Superior temporal gyrus (tissue), 1 donor: ENCODE data around the gene ZNF155.
"Not testable (repeated sequence)": the region's sequence is repeated elsewhere in the genome, so short reads cannot be mapped to it uniquely, and the experiment has no call there.

ENCODE experiments used
- DNase-seq: peaks from one replicate; pipeline ENCODE4 v3.0.0-alpha.2; 2016; ENCODE audit errors: extremely low spot score

ZNF155 gene

GRCh38 chr19:43983912-43984686 lies at the start of gene ZNF155:
TSS of gene ZNF155 (plus strand) at chr19:43984188. CDS start at chr19:43988544, 4,356 bp downstream.
- peak; percentile 99 for DNase-seq

DNA sequence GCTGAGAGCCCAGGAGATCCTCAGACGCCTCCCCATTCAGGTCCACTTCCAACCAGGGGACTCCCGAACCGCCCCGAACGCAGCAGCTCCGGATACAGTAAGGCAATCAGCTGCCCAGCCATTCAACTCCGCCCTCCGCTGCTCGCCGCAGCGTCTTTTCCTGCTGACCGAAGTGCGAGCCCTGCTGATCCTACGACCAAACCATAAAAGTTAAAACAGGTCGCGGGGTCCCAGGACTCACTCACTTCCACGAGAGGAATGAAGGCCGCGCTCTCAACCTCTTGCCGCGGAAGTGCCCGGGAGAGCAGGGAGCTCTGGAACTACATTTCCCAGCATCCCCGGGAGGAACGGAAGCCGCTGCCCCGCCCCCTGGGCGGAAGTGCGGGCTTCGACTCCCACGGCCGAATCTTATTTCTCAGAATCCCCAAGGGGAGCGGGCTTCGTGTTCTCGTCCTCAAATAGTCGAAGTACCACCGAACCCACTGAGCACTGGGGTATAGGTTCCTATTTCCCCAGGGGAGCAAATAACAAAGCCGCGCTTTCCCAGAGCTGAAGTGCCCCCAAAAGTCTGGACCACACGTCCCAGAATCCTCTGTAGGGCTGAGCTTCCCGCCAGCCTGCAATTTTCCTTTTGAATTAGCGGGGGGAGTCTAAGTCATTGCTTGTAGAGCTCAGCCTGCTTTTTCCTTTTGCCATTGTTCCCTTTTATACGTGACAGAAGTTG lies 48.8 kb upstream of the ZNF155 start, which contains the start of gene ZNF45:
ZNF45 (minus strand) TSS at position 298 of the 724 bp plus-strand sequence. CDS start 13,097 bp downstream, outside the sequence.
- peak; percentile 98 for DNase-seq

DNA sequence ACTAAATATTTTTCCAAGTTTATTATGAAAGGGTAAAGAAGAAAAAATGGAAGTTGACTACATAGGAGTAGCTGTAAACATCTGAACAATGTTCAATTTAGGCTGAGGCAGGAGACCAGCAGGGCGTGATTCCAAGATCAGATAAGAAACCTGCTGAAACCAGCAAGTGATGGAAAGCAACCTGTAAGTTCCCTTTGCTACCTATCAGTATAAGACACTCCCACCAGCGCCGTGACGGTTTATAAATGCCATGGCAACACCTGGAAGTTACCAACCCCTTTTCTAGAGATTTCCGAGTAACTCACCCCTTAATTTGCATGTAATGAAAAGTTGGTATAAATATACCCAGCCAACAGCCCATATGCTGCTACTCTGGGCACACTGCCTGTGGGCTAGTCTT lies 47.8 kb upstream of the ZNF155 start:
- no peak for DNase-seq

GRCh38 chr19:43939557-43940260 lies 44.3 kb upstream of the ZNF155 start:
- no peak for DNase-seq

GRCh38 chr19:43940719-43941118 lies 43.3 kb upstream of the ZNF155 start:
- no peak for DNase-seq

DNA sequence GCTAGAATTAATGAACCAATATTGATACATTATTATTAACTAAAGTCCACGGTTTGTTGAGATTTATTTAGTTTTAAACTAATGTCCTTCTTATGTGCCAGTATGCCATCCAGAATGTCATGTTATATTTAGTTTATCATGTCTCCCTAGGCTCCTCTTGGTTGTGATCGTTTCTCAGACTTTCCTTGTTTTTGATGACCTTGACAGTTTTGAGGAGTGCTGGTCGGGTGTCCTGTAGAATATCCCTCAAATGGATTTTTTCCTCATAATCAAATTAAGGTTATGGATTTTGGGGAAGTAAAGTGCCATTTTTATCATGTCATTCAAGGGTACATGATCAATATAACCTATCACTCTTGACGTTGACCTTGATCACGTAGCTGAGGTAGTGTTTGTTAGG lies 42.8 kb upstream of the ZNF155 start:
- no peak for DNase-seq

DNA sequence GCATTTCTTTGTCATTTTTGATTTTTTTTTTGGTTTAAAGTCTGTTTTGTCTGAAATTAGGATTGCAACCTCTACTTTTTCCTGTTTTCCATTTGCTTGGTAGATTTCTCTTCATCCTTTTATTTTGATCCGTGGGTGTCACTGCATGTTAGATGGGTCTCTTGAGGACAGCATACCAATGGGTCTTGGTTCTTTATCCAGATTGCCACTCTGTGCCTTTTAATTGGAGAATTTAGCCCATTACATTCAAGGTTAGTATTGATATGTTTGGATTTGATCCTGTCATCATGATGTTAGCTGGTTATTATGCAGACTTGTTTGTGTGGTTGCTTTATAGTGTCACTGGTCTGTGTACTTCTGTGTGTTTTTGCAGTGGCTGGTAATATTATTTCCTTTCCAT lies 36.6 kb upstream of the ZNF155 start:
- not testable (repeated sequence) for DNase-seq

GRCh38 chr19:43949803-43950202 lies 34.2 kb upstream of the ZNF155 start:
- DNase-seq: not testable (repeated sequence)

DNA sequence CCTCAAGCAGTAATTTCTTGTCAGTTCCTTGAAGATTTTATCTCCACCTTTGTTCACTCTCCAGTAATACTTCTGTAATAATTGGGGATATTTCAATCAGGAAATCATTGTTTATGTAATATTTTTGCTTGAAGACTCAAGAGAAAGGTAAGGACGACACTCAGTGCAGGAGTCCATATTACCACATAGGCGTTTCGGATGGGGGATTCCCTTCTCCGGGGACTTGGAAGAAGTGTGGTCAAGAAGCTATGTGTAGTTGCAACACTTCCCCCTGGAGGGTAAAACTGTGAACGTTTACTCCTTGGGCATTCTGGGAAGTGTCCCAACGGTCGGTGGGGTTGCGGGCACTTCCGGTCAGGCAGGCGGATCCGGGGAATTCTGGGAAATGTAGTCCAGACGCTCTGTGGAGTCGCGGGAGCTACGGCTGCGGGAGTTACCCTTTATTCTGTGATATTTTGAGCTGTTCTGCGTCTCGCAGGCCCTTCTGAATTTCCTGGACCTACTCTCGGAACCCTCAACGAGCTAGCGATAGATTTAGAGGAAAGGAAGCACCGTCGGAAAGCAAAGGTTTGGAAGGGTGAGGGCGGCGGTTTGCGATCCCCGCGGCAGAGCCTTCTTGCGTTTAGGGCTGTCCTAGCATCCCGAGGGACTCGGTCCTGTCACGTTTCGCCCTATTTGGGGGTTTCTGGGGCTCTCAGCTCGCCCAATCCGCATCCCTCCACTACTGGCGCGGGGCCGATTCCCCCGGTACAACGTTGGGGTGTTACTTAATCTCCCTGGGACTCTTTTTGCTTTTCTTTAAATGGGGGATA lies 32.9 kb upstream of the ZNF155 start, which contains the start of gene ZNF221:
ZNF221 (plus strand) TSS at position 395 of the 812 bp plus-strand sequence. CDS start 11,499 bp downstream, outside the sequence.
- peak; percentile 98 for DNase-seq

- DNase-seq: no peak
These were observed 27.2 kb upstream of the ZNF155 start for GRCh38 chr19:43956827-43957226.

DNA sequence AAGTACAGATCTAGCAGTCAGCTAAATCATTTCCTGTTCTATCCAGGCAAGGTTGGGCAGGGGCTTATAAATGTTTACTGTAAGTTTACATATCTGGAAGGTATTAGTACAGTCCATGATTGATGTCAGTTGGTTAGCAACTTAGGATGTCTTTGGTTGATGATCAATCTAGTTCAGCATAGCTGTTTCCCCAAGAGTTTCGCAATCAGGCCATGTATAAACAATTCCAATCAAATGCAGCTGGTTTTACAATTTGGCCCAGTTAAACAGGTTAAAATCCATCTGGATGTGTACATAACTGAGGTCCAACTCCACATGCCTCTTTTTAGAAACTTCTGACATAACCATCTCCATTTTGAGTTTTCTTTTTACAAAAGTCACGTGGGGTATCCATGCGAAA lies 26.1 kb upstream of the ZNF155 start:
- DNase-seq: no peak

GRCh38 chr19:43960411-43960810 lies 23.6 kb upstream of the ZNF155 start:
- no peak for DNase-seq

- no peak for DNase-seq
These were observed 17.8 kb upstream of the ZNF155 start for GRCh38 chr19:43966079-43966694.

GRCh38 chr19:43976732-43977131 lies 7.3 kb upstream of the ZNF155 start:
- DNase-seq: no peak

- DNase-seq: no peak
These were observed 460 bp upstream of the ZNF155 start for GRCh38 chr19:43983544-43983911.

DNA sequence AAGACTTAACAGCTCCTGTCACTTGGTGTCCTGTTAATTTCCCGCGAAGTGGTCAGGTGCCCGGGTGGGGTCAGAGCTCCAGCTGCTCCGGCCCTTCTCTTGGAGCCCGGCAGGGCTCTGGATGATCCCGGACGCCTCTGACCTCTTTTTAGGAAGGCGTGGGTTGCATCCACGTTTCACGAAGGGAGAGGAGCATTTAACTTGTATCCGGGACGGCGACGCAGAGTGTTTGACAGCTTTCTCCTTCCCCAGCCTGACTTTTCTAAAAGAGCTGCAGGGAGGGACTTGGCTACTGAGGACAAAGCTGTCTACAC lies 656 bp downstream of the ZNF155 start:
- DNase-seq: peak; percentile 8

GRCh38 chr19:43997631-43998290 lies 13.8 kb downstream of the ZNF155 start:
- no peak for DNase-seq

DNA sequence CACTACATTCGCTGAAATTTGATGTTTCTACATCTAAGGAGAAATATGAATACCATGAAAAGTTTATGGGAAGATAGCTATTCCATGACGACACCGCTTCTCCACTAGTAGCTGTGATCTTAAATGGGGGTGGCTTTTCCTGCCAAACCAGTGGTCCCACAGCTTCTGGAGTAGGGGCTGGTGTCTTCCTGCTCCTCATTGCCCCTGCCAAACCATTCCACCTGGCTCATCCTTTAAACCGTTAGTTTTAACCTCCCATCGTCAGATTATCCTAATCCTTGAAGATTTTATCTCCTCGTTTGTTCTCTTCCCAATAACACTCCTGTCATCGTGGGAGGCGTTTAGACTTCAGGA lies 18.2 kb downstream of the ZNF155 start:
- peak; percentile 7 for DNase-seq

GRCh38 chr19:44002566-44003460 lies 18.8 kb downstream of the ZNF155 start, which contains the start of gene ZNF230:
TSS of gene ZNF230 (plus strand) at chr19:44002957. CDS start at chr19:44007079, 4,122 bp downstream.
- DNase-seq: peak; percentile 100
